H1 (cell line): ENCODE results near the gene SNX32. TPM values are rescaled to one million over a fixed set of nuclear protein-coding genes. Genes with fewer than 3 reads are reported as not detected.

Experiments used
- ATF2 ChIP-seq: IDR thresholded peaks from 2 replicates; pipeline ENCODE4 v1.6.1; 2012; ENCODE audit warnings: low read length, inconsistent platforms
- BACH1 ChIP-seq: IDR thresholded peaks from 2 replicates; pipeline ENCODE4 v1.6.1; 2012; ENCODE audit warnings: low read length, improper control_type of control experiment
- CHD2 ChIP-seq: IDR thresholded peaks from 2 replicates; pipeline ENCODE4 v1.6.1; 2012; ENCODE audit warnings: low read length, improper control_type of control experiment
- CHD7 ChIP-seq: fragments of 300-600 bp; sonication (generic); IDR thresholded peaks from 2 replicates; pipeline ENCODE4 v1.7.1; 2012; ENCODE audit warnings: low read length, moderate library complexity, mild to moderate bottlenecking, inconsistent platforms; ENCODE audit not compliant: insufficient replicate concordance
- HDAC2 ChIP-seq, 2 experiments: fragments of 300-600 bp in 1 of 2; sonication (generic) in 1 of 2; IDR thresholded peaks; 2 replicates each; pipeline ENCODE4 v1.6.1; 2011 to 2012; ENCODE audit warnings: low read depth in 2 of 2, low read length in 2 of 2, mild to moderate bottlenecking in 2 of 2, moderate library complexity in 2 of 2, borderline replicate concordance in 1 of 2, inconsistent platforms in 1 of 2
- KDM4A ChIP-seq: IDR thresholded peaks from one replicate; pipeline ENCODE4 v1.7.1; 2012; ENCODE audit warnings: low read depth, mild to moderate bottlenecking, moderate library complexity, low read length, inconsistent platforms; ENCODE audit not compliant: severe bottlenecking
- RAD21 ChIP-seq, 2 experiments: IDR thresholded peaks in 1 of 2; conservative IDR thresholded peaks in 1 of 2; 2 replicates each; pipeline ENCODE4 v1.6.1; 2011; ENCODE audit warnings: low read depth in 2 of 2, low read length in 2 of 2, improper control_type of control experiment in 1 of 2, inconsistent platforms in 1 of 2, mild to moderate bottlenecking in 1 of 2, moderate library complexity in 1 of 2
- SAP30 ChIP-seq: fragments of 300-600 bp; sonication (generic); IDR thresholded peaks from 2 replicates; pipeline ENCODE4 v1.7.1; 2012; ENCODE audit warnings: low read length, moderate library complexity, mild to moderate bottlenecking, inconsistent platforms; ENCODE audit not compliant: insufficient read depth, insufficient replicate concordance
- SUZ12 ChIP-seq: fragments of 200-600 bp; sonication (generic); IDR thresholded peaks from 2 replicates; pipeline ENCODE4 v1.6.1; 2012; ENCODE audit warnings: mild to moderate bottlenecking, inconsistent platforms, low read length, moderate library complexity, mixed read lengths
- polyA plus RNA-seq, 7 experiments: library from polyadenylated mRNA; depleted of rRNA in 3 of 7; stranded (reverse) in 5 of 7; unstranded in 2 of 7; fragments of >200 nt in 5 of 7; fragments of 200-250 nt in 2 of 7; gene quantifications; 1 replicate in 5 of 7; 2 replicates in 1 of 7; 4 replicates in 1 of 7; pipeline versions ENCODE4 v1.2.1 to v1.2.3, GENCODE V29; 2011 to 2013; ENCODE audit warnings: missing spikeins in 2 of 7, mixed read lengths in 2 of 7
- total RNA-seq: library from RNA; stranded (reverse); fragmentation: NEBNext Ultra II Directional; extraction: Animal tissue kit (Norgen Biotek cat#: 25700); gene quantifications from 2 replicates; pipeline ENCODE4 v1.2.1, GENCODE V29; 2021

The SNX32 gene
- total and polyA plus RNA-seq, 2 of the 8 experiments (the other 6 are each of a cell fraction or from before 2014, with no cell fraction given): 0.76 to 2.2 TPM

- TF ChIP-seq ATF2: no peak
- no peak for TF ChIP-seq SUZ12
- TF ChIP-seq SAP30: no peak
- no peak for TF ChIP-seq HDAC2 (IDR thresholded peaks at IDR 0.05; ENCODE audit: borderline replicate concordance in 1 of 2, low read depth in 2 of 2, low read length in 2 of 2)
- no peak for TF ChIP-seq RAD21 (IDR thresholded peaks at IDR 0.05 in 1 of 2, conservative IDR thresholded peaks at IDR 0.05 in 1 of 2; ENCODE audit: low read depth in 2 of 2, low read length in 2 of 2)
- TF ChIP-seq CHD7: no peak
- no peak for TF ChIP-seq CHD2
- no peak for TF ChIP-seq KDM4A
- TF ChIP-seq BACH1: no peak
Observed at GRCh38 chr11:65887723-65888162, 54.0 kb downstream of the SNX32 start (continued).
